Measurements from ENCODE around the gene RIT2.

GRCh38 chr18:43001821-43002220 lies 113.7 kb downstream of the RIT2 start:
- TF ChIP-seq CTCF (IDR thresholded peaks at IDR 0.05 in 4 of 5, conservative IDR thresholded peaks at IDR 0.05 in 1 of 5) (no peak), POLR2A (IDR thresholded peaks at IDR 0.05) (no peak)
